Stomach smooth muscle (tissue), 2 donors: ENCODE measurements around the gene MBTPS1.

Experiments used
- H3K27ac ChIP-seq: one replicate; pipeline ENCODE4 v1.7.0; 2013; ENCODE audit warnings: mild to moderate bottlenecking, low read length, inconsistent platforms
- H3K27me3 ChIP-seq, 2 donors: one replicate each; pipeline ENCODE4 v1.7.0; 2013; ENCODE audit warnings: low read length in 2 of 2; ENCODE audit not compliant: insufficient read depth in 2 of 2, control insufficient read depth in 1 of 2
- H3K36me3 ChIP-seq, 2 donors: one replicate each; pipeline ENCODE4 v1.7.0; 2013; ENCODE audit warnings: low read length in 2 of 2; ENCODE audit not compliant: control insufficient read depth in 2 of 2, insufficient read depth in 2 of 2
- H3K4me1 ChIP-seq: one replicate; pipeline ENCODE4 v1.7.0; 2013; ENCODE audit warnings: low read length; ENCODE audit not compliant: control insufficient read depth, insufficient read depth
- H3K4me3 ChIP-seq, 2 donors: one replicate each; pipeline ENCODE4 v1.7.0; 2013; ENCODE audit warnings: low read length in 2 of 2
- H3K9ac ChIP-seq, 2 donors: one replicate each; pipeline ENCODE4 v1.7.0; 2013; ENCODE audit warnings: low read length in 2 of 2, mild to moderate bottlenecking in 1 of 2
- H3K9me3 ChIP-seq, 2 donors: one replicate each; pipeline ENCODE4 v1.7.0; 2013; ENCODE audit warnings: low read length in 2 of 2; ENCODE audit not compliant: control insufficient read depth in 2 of 2
- donor health status: healthy.
- donor health status: Pancreatic carcinoma.

MBTPS1 gene

GRCh38 chr16:84020353-84020752 lies 96.4 kb downstream of the MBTPS1 start:
- H3K36me3 ChIP-seq, result no peaks in the 10 kb centered on the region
- no peaks in the 10 kb centered on the region for H3K4me1 ChIP-seq
- H3K27me3 ChIP-seq, result peaks cover 2% of the 10 kb centered on the region in 2 donors
- H3K4me3 ChIP-seq, result no peak overlapping the region
- no peak overlapping the region for H3K9ac ChIP-seq
- H3K27ac ChIP-seq, result no peak overlapping the region
- H3K9me3 ChIP-seq, result peaks cover 0 to 12% of the 10 kb centered on the region in 2 donors

- Histone ChIP-seq H3K4me1 (peaks cover 2% of the 10 kb centered on the region), H3K4me3 (no peak overlapping the region), H3K27me3 (peaks cover 2 to 7% of the 10 kb centered on the region in 2 donors), H3K9ac (no peak overlapping the region), H3K9me3 (peaks cover 0 to 12% of the 10 kb centered on the region in 2 donors), H3K27ac (no peak overlapping the region), H3K36me3 (no peaks in the 10 kb centered on the region)
These were observed 98.0 kb downstream of the MBTPS1 start for GRCh38 chr16:84018710-84019109.

DNA sequence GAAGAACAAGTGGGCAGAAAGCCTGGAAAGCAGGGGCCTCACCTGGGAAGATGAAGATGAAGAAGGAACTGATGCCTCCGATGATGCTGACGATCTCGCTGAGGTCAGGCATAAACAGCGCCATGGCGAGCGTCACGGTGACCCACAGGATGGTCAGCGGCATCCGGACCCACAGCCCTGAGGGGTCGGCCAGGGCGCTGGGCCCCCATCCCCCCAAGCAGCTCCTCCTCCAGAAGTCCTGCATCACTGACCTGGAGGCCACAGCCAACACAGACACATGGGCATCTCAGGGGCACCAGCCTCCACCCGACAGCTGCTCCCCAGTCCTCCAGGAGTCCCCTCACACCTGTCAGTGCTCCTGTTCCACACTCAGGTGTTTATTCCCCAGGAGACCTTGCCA lies 100.3 kb downstream of the MBTPS1 start:
- no peaks in the 10 kb centered on the region for H3K36me3 ChIP-seq
- no peak overlapping the region for H3K9ac ChIP-seq
- no peak overlapping the region for H3K27ac ChIP-seq
- peaks cover 0 to 8% of the 10 kb centered on the region in 2 donors for H3K9me3 ChIP-seq
- peaks cover 2 to 7% of the 10 kb centered on the region in 2 donors for H3K27me3 ChIP-seq
- H3K4me3 ChIP-seq, result no peak overlapping the region
- H3K4me1 ChIP-seq, result peaks cover 2% of the 10 kb centered on the region

DNA sequence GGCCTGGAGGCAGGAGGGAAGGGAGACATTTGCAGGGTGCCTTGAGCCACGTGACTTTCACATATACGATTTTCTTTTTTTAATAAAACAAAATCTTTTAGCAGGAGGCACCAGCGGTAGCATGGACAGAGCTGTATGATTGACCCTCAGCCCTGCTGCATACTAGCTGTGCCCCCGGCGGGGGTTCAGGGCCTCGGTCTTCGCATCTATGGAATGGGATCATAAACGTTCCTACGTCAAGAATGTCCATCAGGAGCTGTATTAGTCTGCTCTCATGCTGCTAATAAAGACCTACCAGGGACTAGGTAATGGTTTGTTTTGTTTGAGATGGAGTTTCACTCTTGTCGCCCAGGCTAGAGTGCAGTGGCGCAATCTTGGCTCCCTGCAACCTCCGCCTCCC lies 101.3 kb downstream of the MBTPS1 start:
- H3K27ac ChIP-seq, result no peak overlapping the region
- no peak overlapping the region for H3K9ac ChIP-seq
- H3K4me3 ChIP-seq, result no peak overlapping the region
- H3K27me3 ChIP-seq, result peaks cover 2 to 7% of the 10 kb centered on the region in 2 donors
- peaks cover 0 to 4% of the 10 kb centered on the region in 2 donors for H3K9me3 ChIP-seq
- H3K36me3 ChIP-seq, result no peaks in the 10 kb centered on the region
- H3K4me1 ChIP-seq, result peaks cover 2% of the 10 kb centered on the region

GRCh38 chr16:84014570-84015327 lies 102.0 kb downstream of the MBTPS1 start:
- Histone ChIP-seq H3K27me3 (peaks cover 2 to 7% of the 10 kb centered on the region in 2 donors), H3K27ac (no peak overlapping the region), H3K36me3 (no peaks in the 10 kb centered on the region), H3K4me1 (peaks cover 2% of the 10 kb centered on the region), H3K9me3 (no peaks in the 10 kb centered on the region), H3K9ac (no peak overlapping the region), H3K4me3 (no peak overlapping the region)

GRCh38 chr16:84013787-84014569 lies 102.8 kb downstream of the MBTPS1 start:
- no peak overlapping the region for H3K4me3 ChIP-seq

GRCh38 chr16:84009282-84009681 lies 107.5 kb downstream of the MBTPS1 start:
- Histone ChIP-seq H3K4me1 (peaks cover 2% of the 10 kb centered on the region), H3K9me3 (no peaks in the 10 kb centered on the region), H3K4me3 (no peak overlapping the region), H3K36me3 (no peaks in the 10 kb centered on the region), H3K9ac (no peak overlapping the region), H3K27me3 (peaks cover 0 to 3% of the 10 kb centered on the region in 2 donors), H3K27ac (no peak overlapping the region)

More at GRCh38 chr16:84013787-84014569, 102.8 kb downstream of the MBTPS1 start:
- peaks cover 2% of the 10 kb centered on the region for H3K4me1 ChIP-seq
- H3K27ac ChIP-seq, result no peak overlapping the region
- H3K27me3 ChIP-seq, result peaks cover 2 to 7% of the 10 kb centered on the region in 2 donors
- no peaks in the 10 kb centered on the region for H3K36me3 ChIP-seq
- H3K9me3 ChIP-seq, result no peaks in the 10 kb centered on the region
- H3K9ac ChIP-seq, result no peak overlapping the region

- no peak overlapping the region for H3K27ac ChIP-seq
- peaks cover 0 to 2% of the 10 kb centered on the region in 2 donors for H3K27me3 ChIP-seq
- no peaks in the 10 kb centered on the region for H3K9me3 ChIP-seq
- no peaks in the 10 kb centered on the region for H3K36me3 ChIP-seq
- H3K4me1 ChIP-seq, result no peaks in the 10 kb centered on the region
- no peak overlapping the region for H3K9ac ChIP-seq
- no peak overlapping the region for H3K4me3 ChIP-seq
These were observed 108.8 kb downstream of the MBTPS1 start for GRCh38 chr16:84007965-84008364.

DNA sequence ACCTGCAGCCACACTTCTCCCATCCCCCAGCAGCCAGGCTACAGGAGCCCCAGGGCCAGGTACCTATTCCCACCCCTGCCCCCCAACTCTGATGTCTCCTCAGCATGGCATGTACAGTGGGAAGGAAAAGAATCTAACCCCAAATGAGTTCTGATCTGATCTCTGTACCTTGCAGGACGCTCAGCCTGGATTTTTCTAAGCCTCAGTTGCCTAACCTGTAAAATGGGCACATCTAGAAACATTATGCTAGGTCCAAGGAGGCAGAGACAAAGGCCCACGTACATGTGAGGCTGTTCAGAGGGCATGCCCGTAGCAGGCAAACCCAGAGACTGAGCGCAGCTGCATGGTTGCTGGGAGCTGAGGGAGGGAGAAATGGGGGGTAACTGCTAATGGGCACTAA lies 109.2 kb downstream of the MBTPS1 start:
- no peaks in the 10 kb centered on the region for H3K9me3 ChIP-seq
- no peak overlapping the region for H3K4me3 ChIP-seq
- H3K27me3 ChIP-seq, result peaks cover 2 to 3% of the 10 kb centered on the region in 2 donors
- H3K27ac ChIP-seq, result no peak overlapping the region
- H3K9ac ChIP-seq, result no peak overlapping the region
- H3K4me1 ChIP-seq, result no peaks in the 10 kb centered on the region
- H3K36me3 ChIP-seq, result no peaks in the 10 kb centered on the region

GRCh38 chr16:84005391-84005790 lies 111.4 kb downstream of the MBTPS1 start:
- no peaks in the 10 kb centered on the region for H3K36me3 ChIP-seq

More at GRCh38 chr16:84005391-84005790, 111.4 kb downstream of the MBTPS1 start:
- no peaks in the 10 kb centered on the region for H3K9me3 ChIP-seq
- H3K9ac ChIP-seq, result no peak overlapping the region
- peaks cover 2 to 10% of the 10 kb centered on the region in 2 donors for H3K27me3 ChIP-seq
- no peak overlapping the region for H3K4me3 ChIP-seq
- H3K4me1 ChIP-seq, result no peaks in the 10 kb centered on the region
- no peak overlapping the region for H3K27ac ChIP-seq
